ENCODE results near the gene SYK. TPM values are rescaled to one million over a fixed set of nuclear protein-coding genes. Genes with fewer than 3 reads are reported as not detected.

SYK gene
- total and polyA plus RNA-seq, 2 donors (not counting 1 experiment from before 2014, with no cell fraction given) = not detected

DNA sequence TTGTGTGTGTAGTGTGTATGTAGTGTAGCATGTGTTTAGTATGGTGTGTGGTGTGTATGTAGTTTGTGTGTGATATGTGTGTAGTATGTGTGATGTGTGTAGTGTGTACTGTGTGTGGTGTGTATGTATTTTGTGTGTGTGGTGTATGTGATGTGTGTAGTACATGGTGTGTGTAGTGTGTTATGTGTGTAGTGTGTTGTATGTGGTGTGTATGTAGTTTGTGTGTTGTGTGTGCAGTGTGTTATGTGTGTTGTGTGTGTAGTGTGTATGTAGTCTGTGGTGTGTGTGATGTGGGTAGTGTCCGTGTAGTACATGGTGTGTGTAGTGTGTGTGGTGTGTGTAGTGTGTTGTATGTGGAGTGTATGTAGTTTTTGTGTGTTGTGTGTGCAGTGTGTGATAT lies 40.0 kb downstream of the SYK start:
- Histone ChIP-seq H2AFZ (ENCODE audit: low read length) (no peak overlapping the region), H3K36me3 (ENCODE audit: control insufficient read depth, insufficient read depth, low read length) (no peaks in the 10 kb centered on the region), H3K4me1 (ENCODE audit: control insufficient read depth, extremely low read depth, insufficient read depth, low read length) (no peaks in the 10 kb centered on the region), H3K4me2 (ENCODE audit: extremely low read depth, insufficient read depth, low read length) (no peak overlapping the region), H3K9me3 (ENCODE audit: control insufficient read depth, insufficient read depth, low read depth, low read length) (peaks cover 6% of the 10 kb centered on the region), H3K9ac (ENCODE audit: insufficient read depth, low read length) (no peak overlapping the region), H3K27ac (ENCODE audit: insufficient read depth, low read length) (no peak overlapping the region), H3K79me2 (ENCODE audit: control insufficient read depth, insufficient read depth, low read length) (no peaks in the 10 kb centered on the region), H4K20me1 (ENCODE audit: control insufficient read depth, extremely low read depth, insufficient read depth, low read length) (no peaks in the 10 kb centered on the region), H3K27me3 (ENCODE audit: control insufficient read depth, insufficient read depth, low read length) (no peaks in the 10 kb centered on the region), H3K4me3 (replicated peaks in 1 of 4; ENCODE audit: control extremely low read depth in 1 of 4, insufficient read depth in 1 of 4, low read depth in 3 of 4, low read length in 4 of 4) (no peak overlapping the region)
- DNase-seq (ENCODE audit: low read depth in 2 of 2) = no peak
- no peak for TF ChIP-seq EZH2 (IDR thresholded peaks at IDR 0.05; ENCODE audit: low read length, missing control alignments)
- TF ChIP-seq, protein P1, sequence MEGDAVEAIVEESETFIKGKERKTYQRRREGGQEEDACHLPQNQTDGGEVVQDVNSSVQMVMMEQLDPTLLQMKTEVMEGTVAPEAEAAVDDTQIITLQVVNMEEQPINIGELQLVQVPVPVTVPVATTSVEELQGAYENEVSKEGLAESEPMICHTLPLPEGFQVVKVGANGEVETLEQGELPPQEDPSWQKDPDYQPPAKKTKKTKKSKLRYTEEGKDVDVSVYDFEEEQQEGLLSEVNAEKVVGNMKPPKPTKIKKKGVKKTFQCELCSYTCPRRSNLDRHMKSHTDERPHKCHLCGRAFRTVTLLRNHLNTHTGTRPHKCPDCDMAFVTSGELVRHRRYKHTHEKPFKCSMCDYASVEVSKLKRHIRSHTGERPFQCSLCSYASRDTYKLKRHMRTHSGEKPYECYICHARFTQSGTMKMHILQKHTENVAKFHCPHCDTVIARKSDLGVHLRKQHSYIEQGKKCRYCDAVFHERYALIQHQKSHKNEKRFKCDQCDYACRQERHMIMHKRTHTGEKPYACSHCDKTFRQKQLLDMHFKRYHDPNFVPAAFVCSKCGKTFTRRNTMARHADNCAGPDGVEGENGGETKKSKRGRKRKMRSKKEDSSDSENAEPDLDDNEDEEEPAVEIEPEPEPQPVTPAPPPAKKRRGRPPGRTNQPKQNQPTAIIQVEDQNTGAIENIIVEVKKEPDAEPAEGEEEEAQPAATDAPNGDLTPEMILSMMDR (conservative IDR thresholded peaks at IDR 0.05 in 1 of 2, IDR thresholded peaks at IDR 0.05 in 1 of 2; ENCODE audit: low read depth in 1 of 2, low read length in 2 of 2) = no peak

- no peaks in the 10 kb centered on the region for H3K4me1 ChIP-seq (ENCODE audit: control insufficient read depth, extremely low read depth, insufficient read depth, low read length)
- no peaks in the 10 kb centered on the region for H4K20me1 ChIP-seq (ENCODE audit: control insufficient read depth, extremely low read depth, insufficient read depth, low read length)
- TF ChIP-seq, protein P1 (conservative IDR thresholded peaks at IDR 0.05 in 1 of 2, IDR thresholded peaks at IDR 0.05 in 1 of 2; ENCODE audit: low read depth in 1 of 2, low read length in 2 of 2) = no peak
- no peak for TF ChIP-seq EZH2 (IDR thresholded peaks at IDR 0.05; ENCODE audit: low read length, missing control alignments)
- H3K27me3 ChIP-seq (ENCODE audit: control insufficient read depth, insufficient read depth, low read length) = no peaks in the 10 kb centered on the region
- no peak overlapping the region for H2AFZ ChIP-seq (ENCODE audit: low read length)
- H3K4me3 ChIP-seq (replicated peaks in 1 of 4; ENCODE audit: control extremely low read depth in 1 of 4, insufficient read depth in 1 of 4, low read depth in 3 of 4, low read length in 4 of 4) = no peak overlapping the region
- H3K9ac ChIP-seq (ENCODE audit: insufficient read depth, low read length) = no peak overlapping the region
- H3K4me2 ChIP-seq (ENCODE audit: extremely low read depth, insufficient read depth, low read length) = no peak overlapping the region
- H3K79me2 ChIP-seq (ENCODE audit: control insufficient read depth, insufficient read depth, low read length) = no peaks in the 10 kb centered on the region
- no peak for DNase-seq (ENCODE audit: low read depth in 2 of 2)
- peaks cover 6% of the 10 kb centered on the region for H3K9me3 ChIP-seq (ENCODE audit: control insufficient read depth, insufficient read depth, low read depth, low read length)
- H3K27ac ChIP-seq (ENCODE audit: insufficient read depth, low read length) = no peak overlapping the region
- H3K36me3 ChIP-seq (ENCODE audit: control insufficient read depth, insufficient read depth, low read length) = no peaks in the 10 kb centered on the region
Observed at GRCh38 chr9:90842176-90842777, 40.7 kb downstream of the SYK start.

- Histone ChIP-seq H3K36me3 (ENCODE audit: control insufficient read depth, insufficient read depth, low read length) (no peaks in the 10 kb centered on the region), H3K27ac (ENCODE audit: insufficient read depth, low read length) (no peak overlapping the region), H3K9me3 (ENCODE audit: control insufficient read depth, insufficient read depth, low read depth, low read length) (peaks cover 6% of the 10 kb centered on the region), H3K9ac (ENCODE audit: insufficient read depth, low read length) (no peak overlapping the region), H3K79me2 (ENCODE audit: control insufficient read depth, insufficient read depth, low read length) (no peaks in the 10 kb centered on the region), H3K4me3 (replicated peaks in 1 of 4; ENCODE audit: control extremely low read depth in 1 of 4, insufficient read depth in 1 of 4, low read depth in 3 of 4, low read length in 4 of 4) (no peak overlapping the region), H3K4me1 (ENCODE audit: control insufficient read depth, extremely low read depth, insufficient read depth, low read length) (no peaks in the 10 kb centered on the region), H3K27me3 (ENCODE audit: control insufficient read depth, insufficient read depth, low read length) (no peaks in the 10 kb centered on the region), H4K20me1 (ENCODE audit: control insufficient read depth, extremely low read depth, insufficient read depth, low read length) (no peaks in the 10 kb centered on the region), H2AFZ (ENCODE audit: low read length) (no peak overlapping the region), H3K4me2 (ENCODE audit: extremely low read depth, insufficient read depth, low read length) (no peak overlapping the region)
- DNase-seq (ENCODE audit: low read depth in 2 of 2) = no peak
- TF ChIP-seq, protein P1 (conservative IDR thresholded peaks at IDR 0.05 in 1 of 2, IDR thresholded peaks at IDR 0.05 in 1 of 2; ENCODE audit: low read depth in 1 of 2, low read length in 2 of 2) = no peak
- TF ChIP-seq EZH2 (IDR thresholded peaks at IDR 0.05; ENCODE audit: low read length, missing control alignments) = no peak
Observed at GRCh38 chr9:90842996-90843395, 41.4 kb downstream of the SYK start.
